Body of pancreas (tissue), 4 donors: ENCODE measurements around the gene HLA-DQA1. TPM values are rescaled to one million over a fixed set of nuclear protein-coding genes. Genes with fewer than 3 reads are reported as not detected.
"Not testable (repeated sequence)": the region's sequence is repeated elsewhere in the genome, so short reads cannot be mapped to it uniquely, and the experiment has no call there.

Source experiments
- ATAC-seq: fragments of 150-250 bp; one replicate; pipeline ENCODE4 v1.9.1; 2016
- DNase-seq, 4 donors: peaks; one replicate each; pipeline ENCODE4 v3.0.0-alpha.2; 2019
- H3K27ac ChIP-seq, 4 donors: fragments of 200-600 bp; sonication (generic); 1 replicate in 3 of 4; 2 replicates in 1 of 4; pipeline versions ENCODE4 v1.5.1 to v1.6.1; 2016 to 2019; ENCODE audit warnings: mild to moderate bottlenecking in 1 of 4, mixed read lengths in 1 of 4, moderate library complexity in 1 of 4
- H3K27me3 ChIP-seq, 2 donors: fragments of 200-600 bp; sonication (generic); one replicate each; pipeline ENCODE4 v1.6.0; 2016; ENCODE audit warnings: mild to moderate bottlenecking in 1 of 2
- H3K36me3 ChIP-seq, 2 donors: fragments of 200-600 bp; sonication (generic); replicated peaks in 1 of 2; 2 replicates each; pipeline ENCODE4 v1.5.1; 2016; ENCODE audit warnings: low read depth in 2 of 2; ENCODE audit not compliant: insufficient read depth in 1 of 2
- H3K4me1 ChIP-seq: fragments of 200-600 bp; sonication (generic); one replicate; pipeline ENCODE4 v1.6.0; 2016
- H3K4me3 ChIP-seq, 2 donors: fragments of 200-600 bp; sonication (generic); 1 replicate in 1 of 2; 2 replicates in 1 of 2; pipeline ENCODE4 v1.5.1; 2016 to 2019
- H3K9me3 ChIP-seq, 3 donors: fragments of 200-600 bp; sonication (generic); 1 replicate in 2 of 3; 2 replicates in 1 of 3; pipeline ENCODE4 v1.5.1; 2016
- POLR2A ChIP-seq, 3 donors: fragments of 450-650 bp; IDR thresholded peaks; one replicate each; pipeline ENCODE4 v1.6.1; 2016; ENCODE audit warnings: antibody characterized with exemption in 3 of 3, mild to moderate bottlenecking in 2 of 3
- WGBS, 2 donors: methylation state at CpG; one replicate each; pipeline ENCODE4 v1.1.5; 2017; 5-methylcytosine and 5-hydroxymethylcytosine counted together
- intact Hi-C: fragments of 100-400 bp; cut with DNase I; formaldehyde crosslinking; loops from one replicate; pipeline ENCODE4 v1.15.1; 2023
- total RNA-seq, 2 donors: library from RNA; depleted of rRNA; stranded (reverse); fragments of >200 nt; gene quantifications; one replicate each; pipeline ENCODE4 v1.1.0, GENCODE V29; 2016
- TF ChIP-seq, protein P1 (sequence below), 7 experiments: fragments of 450-650 bp in 4 of 7; fragments of 200-600 bp in 3 of 7; sonication (generic) in 3 of 7; IDR thresholded peaks; one replicate each; pipeline ENCODE4 v1.5.1; 2016 to 2019; ENCODE audit warnings: antibody characterized with exemption in 7 of 7

The HLA-DQA1 gene
- total RNA-seq, 2 donors from 2014 or later = 0.99 to 10.4 TPM

DNA sequence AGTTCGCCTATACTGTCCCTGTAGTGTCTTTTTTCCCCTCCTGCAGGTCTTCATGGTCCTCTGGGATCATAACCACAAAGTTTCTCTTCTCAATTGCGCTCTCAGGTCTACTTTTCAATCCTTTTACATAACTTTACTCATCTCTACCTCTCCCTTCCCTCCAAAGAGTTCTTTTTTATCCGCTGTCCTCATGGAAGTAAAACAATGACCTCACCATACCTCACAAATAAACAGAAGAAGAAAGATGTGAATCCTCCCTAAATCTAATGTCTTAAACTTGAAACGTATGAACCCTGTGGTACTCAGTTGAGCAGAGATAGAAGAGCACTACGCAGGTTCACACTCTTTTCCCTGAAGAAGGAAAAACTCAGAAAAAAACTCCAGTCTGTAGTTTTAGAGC, 12.1 kb upstream of the HLA-DQA1 start:
- ATAC-seq (no peak), DNase-seq (no peak)
- Histone ChIP-seq H3K9me3 (no peaks in the 10 kb centered on the region), H3K4me3 (no peak overlapping the region), H3K27ac (no peak overlapping the region), H3K4me1 (no peaks in the 10 kb centered on the region), H3K36me3 (no peaks in the 10 kb centered on the region), H3K27me3 (no peaks in the 10 kb centered on the region)
- no peak for TF ChIP-seq POLR2A (IDR thresholded peaks at IDR 0.05)
- TF ChIP-seq, protein P1, sequence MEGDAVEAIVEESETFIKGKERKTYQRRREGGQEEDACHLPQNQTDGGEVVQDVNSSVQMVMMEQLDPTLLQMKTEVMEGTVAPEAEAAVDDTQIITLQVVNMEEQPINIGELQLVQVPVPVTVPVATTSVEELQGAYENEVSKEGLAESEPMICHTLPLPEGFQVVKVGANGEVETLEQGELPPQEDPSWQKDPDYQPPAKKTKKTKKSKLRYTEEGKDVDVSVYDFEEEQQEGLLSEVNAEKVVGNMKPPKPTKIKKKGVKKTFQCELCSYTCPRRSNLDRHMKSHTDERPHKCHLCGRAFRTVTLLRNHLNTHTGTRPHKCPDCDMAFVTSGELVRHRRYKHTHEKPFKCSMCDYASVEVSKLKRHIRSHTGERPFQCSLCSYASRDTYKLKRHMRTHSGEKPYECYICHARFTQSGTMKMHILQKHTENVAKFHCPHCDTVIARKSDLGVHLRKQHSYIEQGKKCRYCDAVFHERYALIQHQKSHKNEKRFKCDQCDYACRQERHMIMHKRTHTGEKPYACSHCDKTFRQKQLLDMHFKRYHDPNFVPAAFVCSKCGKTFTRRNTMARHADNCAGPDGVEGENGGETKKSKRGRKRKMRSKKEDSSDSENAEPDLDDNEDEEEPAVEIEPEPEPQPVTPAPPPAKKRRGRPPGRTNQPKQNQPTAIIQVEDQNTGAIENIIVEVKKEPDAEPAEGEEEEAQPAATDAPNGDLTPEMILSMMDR (IDR thresholded peaks at IDR 0.05) = no peak
- WGBS, 2 donors = 17 to 29% methylated on average over 5 of the region's 5 CpGs
- intact Hi-C loops = no loop called here

DNA sequence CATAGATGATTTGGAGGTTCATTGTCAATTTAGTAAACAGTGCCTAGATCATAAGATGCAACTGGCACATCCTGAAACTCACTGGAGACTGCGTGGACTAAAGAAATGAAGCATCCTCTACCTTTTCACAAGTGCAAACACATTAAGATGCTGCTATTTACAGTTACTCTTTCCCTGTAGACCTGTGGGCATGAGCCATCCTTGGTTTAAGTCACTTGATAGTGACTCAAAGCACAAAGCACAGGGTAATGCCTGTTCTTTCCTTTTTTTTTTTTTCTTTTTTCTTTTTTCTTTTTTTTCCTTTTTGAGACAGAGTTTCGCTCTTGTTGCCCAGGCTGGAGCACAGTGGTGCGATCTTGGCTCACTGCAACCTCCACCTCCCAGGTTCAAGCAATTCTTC, 10.0 kb upstream of the HLA-DQA1 start:
- TF ChIP-seq, protein P1 (IDR thresholded peaks at IDR 0.05) = no peak
- no peak for TF ChIP-seq POLR2A (IDR thresholded peaks at IDR 0.05)
- no peaks in the 10 kb centered on the region for H3K9me3 ChIP-seq
- no peak for DNase-seq

DNA sequence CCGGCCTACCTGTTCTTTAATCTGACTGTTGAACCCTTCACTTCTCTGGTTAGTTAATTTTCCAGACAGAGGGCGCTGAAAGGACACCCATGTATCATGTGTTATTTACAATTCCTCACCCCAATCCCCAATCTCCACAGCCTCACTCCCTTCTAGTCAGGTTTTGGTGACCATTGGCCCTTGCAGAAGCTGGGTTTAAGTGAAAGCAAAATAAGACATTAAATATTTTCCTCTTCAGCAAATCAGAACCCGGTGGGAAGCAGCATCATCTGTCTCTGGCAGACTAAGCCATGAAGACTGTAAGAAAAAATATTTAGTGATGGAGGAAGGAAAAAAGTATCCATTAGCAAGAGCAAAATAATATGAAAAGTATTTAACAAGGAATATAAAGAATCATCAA, 9.4 kb upstream of the HLA-DQA1 start:
- WGBS, 2 donors = 26 to 31% methylated on average over 3 of the region's 3 CpGs
- Histone ChIP-seq H3K36me3 (no peaks in the 10 kb centered on the region), H3K9me3 (no peaks in the 10 kb centered on the region), H3K4me1 (no peaks in the 10 kb centered on the region), H3K4me3 (no peak overlapping the region), H3K27me3 (no peaks in the 10 kb centered on the region), H3K27ac (no peak overlapping the region)
- intact Hi-C loops = no loop called here
- ATAC-seq = no peak
- TF ChIP-seq, protein P1 (IDR thresholded peaks at IDR 0.05) = no peak
- peak in 2 of 4 donors; percentile 24 to 55 for DNase-seq

More for the DNA sequence above, 10.0 kb upstream of the HLA-DQA1 start:
- WGBS, 2 donors = 0 to 52% methylated on average over 1 to 3 of the region's 3 CpGs
- no peak for ATAC-seq
- no peaks in the 10 kb centered on the region for H3K36me3 ChIP-seq
- no peak overlapping the region for H3K4me3 ChIP-seq
- no peaks in the 10 kb centered on the region for H3K27me3 ChIP-seq
- intact Hi-C loops = no loop called here
- no peaks in the 10 kb centered on the region for H3K4me1 ChIP-seq
- H3K27ac ChIP-seq = no peak overlapping the region

DNA sequence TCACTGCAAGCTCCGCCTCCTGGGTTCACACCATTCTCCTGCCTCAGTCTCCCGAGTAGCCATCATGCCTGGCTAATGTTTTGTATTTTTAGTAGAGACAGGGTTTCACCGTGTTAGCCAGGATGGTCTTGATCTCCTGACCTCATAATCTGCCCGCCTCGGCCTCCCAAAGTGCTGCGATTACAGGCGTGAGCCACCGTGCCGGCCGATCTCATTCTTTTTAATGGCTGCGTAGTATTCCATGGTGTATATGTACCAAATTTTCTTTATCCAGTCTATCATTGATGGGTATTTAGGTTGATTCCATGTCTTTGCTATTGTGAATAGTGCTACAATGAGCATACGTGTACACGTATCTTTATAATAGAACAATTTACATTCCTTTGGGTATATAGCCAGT, 7.4 kb upstream of the HLA-DQA1 start:
- H3K4me1 ChIP-seq, DNase-seq, ATAC-seq, H3K9me3 ChIP-seq, intact Hi-C loops, H3K27me3 ChIP-seq, H3K36me3 ChIP-seq, H3K27ac ChIP-seq, H3K4me3 ChIP-seq: not testable (repeated sequence)
- WGBS, 2 donors = 90 to 96% methylated on average over 2 to 13 of the region's 13 CpGs

DNA sequence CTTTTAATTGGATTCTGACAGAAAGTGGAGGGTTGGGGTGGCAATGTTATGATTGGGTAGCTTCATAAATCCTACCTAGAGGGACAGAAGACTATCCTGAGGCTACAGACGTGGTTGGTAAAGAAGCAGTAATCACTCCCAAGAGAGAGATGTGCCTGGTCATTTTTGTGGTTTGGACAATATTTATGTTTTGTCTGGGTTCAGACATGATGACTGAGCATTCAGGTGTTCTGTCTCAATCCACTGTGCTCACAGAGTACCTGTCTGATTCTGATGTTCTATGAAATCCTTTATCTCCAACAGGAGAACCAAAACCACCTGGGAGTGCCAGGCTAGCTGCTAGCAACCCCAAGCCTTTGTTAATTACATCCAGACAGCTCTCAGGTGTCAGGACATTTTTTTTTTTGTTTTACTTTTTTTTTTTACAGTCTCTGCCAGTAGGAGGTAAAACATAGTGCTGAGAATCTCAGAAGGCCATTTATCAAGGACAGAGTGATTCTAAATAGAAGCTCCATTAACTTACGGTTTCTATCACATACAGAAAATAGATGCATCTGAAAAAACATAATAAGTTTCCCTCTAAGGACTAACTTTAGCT, 1.6 kb upstream of the HLA-DQA1 start:
- WGBS, 2 donors = 22 to 47% methylated on average over 2 of the region's 2 CpGs

More for the DNA sequence above, 1.6 kb upstream of the HLA-DQA1 start:
- H3K36me3 ChIP-seq = no peaks in the 10 kb centered on the region
- ATAC-seq = no peak
- no peaks in the 10 kb centered on the region for H3K27me3 ChIP-seq
- H3K27ac ChIP-seq = no peak overlapping the region
- no peaks in the 10 kb centered on the region for H3K9me3 ChIP-seq
- intact Hi-C loops = no loop called here
- DNase-seq = no peak
- no peak overlapping the region for H3K4me3 ChIP-seq
- TF ChIP-seq, protein P1 (IDR thresholded peaks at IDR 0.05) = no peak
- TF ChIP-seq POLR2A (IDR thresholded peaks at IDR 0.05) = no peak
- H3K4me1 ChIP-seq = no peaks in the 10 kb centered on the region
